ENCODE measurements around the gene CAP2. TPM values are rescaled to one million over a fixed set of nuclear protein-coding genes. Genes with fewer than 3 reads are reported as not detected.

Gene CAP2
- total and polyA plus RNA-seq, 2 donors (not counting 1 experiment from before 2014, with no cell fraction given): 8.6 to 38.1 TPM

DNA sequence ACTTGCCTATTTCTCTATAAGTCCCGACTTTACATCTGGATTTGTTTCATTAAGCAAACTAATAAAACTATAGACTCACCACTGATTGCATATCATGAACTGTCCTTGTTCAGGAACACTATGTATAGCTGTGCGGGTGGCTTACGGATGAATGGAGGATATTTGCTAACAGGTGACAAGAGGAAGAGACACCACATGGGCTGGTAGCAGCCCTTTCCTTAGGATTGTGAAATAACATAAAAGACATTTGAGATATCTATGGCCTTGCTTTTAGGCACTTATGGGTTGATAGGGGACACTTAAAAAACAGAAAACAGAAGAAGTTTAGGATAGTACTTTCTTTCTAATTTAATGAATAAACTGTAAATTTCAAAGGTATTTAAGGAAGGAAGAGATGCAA, 5.0 kb upstream of the CAP2 start:
- H3K4me2 ChIP-seq (ENCODE audit: extremely low read depth, insufficient read depth, low read length): no peak overlapping the region
- H3K27ac ChIP-seq (ENCODE audit: insufficient read depth, low read length): no peak overlapping the region
- H3K36me3 ChIP-seq (ENCODE audit: control insufficient read depth, insufficient read depth, low read length): no peaks in the 10 kb centered on the region
- no peaks in the 10 kb centered on the region for H3K79me2 ChIP-seq (ENCODE audit: control insufficient read depth, insufficient read depth, low read length)
- TF ChIP-seq, protein P1, sequence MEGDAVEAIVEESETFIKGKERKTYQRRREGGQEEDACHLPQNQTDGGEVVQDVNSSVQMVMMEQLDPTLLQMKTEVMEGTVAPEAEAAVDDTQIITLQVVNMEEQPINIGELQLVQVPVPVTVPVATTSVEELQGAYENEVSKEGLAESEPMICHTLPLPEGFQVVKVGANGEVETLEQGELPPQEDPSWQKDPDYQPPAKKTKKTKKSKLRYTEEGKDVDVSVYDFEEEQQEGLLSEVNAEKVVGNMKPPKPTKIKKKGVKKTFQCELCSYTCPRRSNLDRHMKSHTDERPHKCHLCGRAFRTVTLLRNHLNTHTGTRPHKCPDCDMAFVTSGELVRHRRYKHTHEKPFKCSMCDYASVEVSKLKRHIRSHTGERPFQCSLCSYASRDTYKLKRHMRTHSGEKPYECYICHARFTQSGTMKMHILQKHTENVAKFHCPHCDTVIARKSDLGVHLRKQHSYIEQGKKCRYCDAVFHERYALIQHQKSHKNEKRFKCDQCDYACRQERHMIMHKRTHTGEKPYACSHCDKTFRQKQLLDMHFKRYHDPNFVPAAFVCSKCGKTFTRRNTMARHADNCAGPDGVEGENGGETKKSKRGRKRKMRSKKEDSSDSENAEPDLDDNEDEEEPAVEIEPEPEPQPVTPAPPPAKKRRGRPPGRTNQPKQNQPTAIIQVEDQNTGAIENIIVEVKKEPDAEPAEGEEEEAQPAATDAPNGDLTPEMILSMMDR (conservative IDR thresholded peaks at IDR 0.05 in 1 of 2, IDR thresholded peaks at IDR 0.05 in 1 of 2; ENCODE audit: low read depth in 1 of 2, low read length in 2 of 2): no peak
- TF ChIP-seq EZH2 (IDR thresholded peaks at IDR 0.05; ENCODE audit: low read length, missing control alignments): no peak
- no peak for DNase-seq (ENCODE audit: low read depth in 2 of 2)
- H3K27me3 ChIP-seq (ENCODE audit: control insufficient read depth, insufficient read depth, low read length): no peaks in the 10 kb centered on the region
- H3K4me3 ChIP-seq (replicated peaks in 1 of 4; ENCODE audit: control extremely low read depth in 1 of 4, insufficient read depth in 1 of 4, low read depth in 3 of 4, low read length in 4 of 4): no peak overlapping the region
- no peak overlapping the region for H2AFZ ChIP-seq (ENCODE audit: low read length)
- H3K4me1 ChIP-seq (ENCODE audit: control insufficient read depth, extremely low read depth, insufficient read depth, low read length): peaks cover 5% of the 10 kb centered on the region
- H4K20me1 ChIP-seq (ENCODE audit: control insufficient read depth, extremely low read depth, insufficient read depth, low read length): no peaks in the 10 kb centered on the region
- H3K9me3 ChIP-seq (ENCODE audit: control insufficient read depth, insufficient read depth, low read depth, low read length): no peaks in the 10 kb centered on the region
- no peak overlapping the region for H3K9ac ChIP-seq (ENCODE audit: insufficient read depth, low read length)

DNA sequence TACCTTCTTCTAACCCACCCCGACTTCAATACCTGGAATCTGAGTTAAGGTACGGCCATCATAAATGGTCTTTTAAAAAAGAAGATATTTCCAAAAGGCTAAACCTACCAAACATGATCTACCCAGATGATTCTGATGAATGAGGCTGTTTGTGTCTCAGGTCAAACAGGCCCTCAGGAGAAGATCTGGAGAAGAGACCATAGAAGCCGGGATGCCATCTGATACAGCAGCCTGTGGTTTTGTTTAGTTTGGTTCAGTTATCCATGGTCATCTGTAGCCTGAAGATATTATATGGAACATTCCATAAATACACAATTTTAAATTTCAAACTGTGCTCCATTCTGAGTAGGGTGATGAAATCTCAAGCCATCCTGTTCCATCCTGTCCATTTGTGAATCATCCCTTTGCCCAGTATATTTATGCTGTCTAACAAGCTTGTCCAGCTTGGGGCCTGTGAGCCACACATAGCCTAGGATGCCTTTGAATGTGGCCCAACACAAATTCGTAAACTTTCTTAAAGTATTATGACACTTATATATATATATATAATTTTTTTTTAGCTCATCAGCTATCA, 4.0 kb upstream of the CAP2 start:
- Histone ChIP-seq H3K27me3 (ENCODE audit: control insufficient read depth, insufficient read depth, low read length) (no peaks in the 10 kb centered on the region), H3K4me1 (ENCODE audit: control insufficient read depth, extremely low read depth, insufficient read depth, low read length) (peaks cover 5% of the 10 kb centered on the region), H3K36me3 (ENCODE audit: control insufficient read depth, insufficient read depth, low read length) (no peaks in the 10 kb centered on the region), H3K4me3 (replicated peaks in 1 of 4; ENCODE audit: control extremely low read depth in 1 of 4, insufficient read depth in 1 of 4, low read depth in 3 of 4, low read length in 4 of 4) (no peak overlapping the region), H3K79me2 (ENCODE audit: control insufficient read depth, insufficient read depth, low read length) (no peaks in the 10 kb centered on the region), H3K27ac (ENCODE audit: insufficient read depth, low read length) (no peak overlapping the region), H3K9me3 (ENCODE audit: control insufficient read depth, insufficient read depth, low read depth, low read length) (no peaks in the 10 kb centered on the region), H4K20me1 (ENCODE audit: control insufficient read depth, extremely low read depth, insufficient read depth, low read length) (no peaks in the 10 kb centered on the region), H3K9ac (ENCODE audit: insufficient read depth, low read length) (no peak overlapping the region), H3K4me2 (ENCODE audit: extremely low read depth, insufficient read depth, low read length) (no peak overlapping the region), H2AFZ (ENCODE audit: low read length) (no peak overlapping the region)
- DNase-seq (ENCODE audit: low read depth in 2 of 2): peak in 1 of 2 donors; percentile 67
- TF ChIP-seq, protein P1 (conservative IDR thresholded peaks at IDR 0.05 in 1 of 2, IDR thresholded peaks at IDR 0.05 in 1 of 2; ENCODE audit: low read depth in 1 of 2, low read length in 2 of 2): no peak
- TF ChIP-seq EZH2 (IDR thresholded peaks at IDR 0.05; ENCODE audit: low read length, missing control alignments): no peak

DNA sequence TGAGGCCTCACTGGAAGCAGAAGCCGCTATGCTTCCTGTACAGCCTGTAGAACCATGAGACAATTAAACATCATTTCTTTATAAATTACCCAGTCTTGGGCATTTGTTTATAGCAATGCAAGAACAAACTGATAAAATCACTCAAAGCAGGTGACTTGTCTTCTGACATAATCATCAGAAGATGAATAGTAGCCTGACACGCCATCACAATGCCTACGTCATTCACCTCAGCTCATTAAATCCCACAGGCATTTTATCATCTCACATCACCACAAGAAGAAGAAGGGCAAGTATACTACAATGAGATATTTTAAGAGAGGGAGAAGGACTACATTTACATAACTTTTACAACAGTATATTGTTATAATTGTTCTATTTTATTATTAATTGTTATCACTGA, 3.1 kb upstream of the CAP2 start:
- Histone ChIP-seq H2AFZ (ENCODE audit: low read length) (no peak overlapping the region), H3K27ac (ENCODE audit: insufficient read depth, low read length) (no peak overlapping the region), H3K4me1 (ENCODE audit: control insufficient read depth, extremely low read depth, insufficient read depth, low read length) (peaks cover 6% of the 10 kb centered on the region), H3K27me3 (ENCODE audit: control insufficient read depth, insufficient read depth, low read length) (no peaks in the 10 kb centered on the region), H3K79me2 (ENCODE audit: control insufficient read depth, insufficient read depth, low read length) (no peaks in the 10 kb centered on the region), H3K4me2 (ENCODE audit: extremely low read depth, insufficient read depth, low read length) (no peak overlapping the region), H3K36me3 (ENCODE audit: control insufficient read depth, insufficient read depth, low read length) (no peaks in the 10 kb centered on the region), H4K20me1 (ENCODE audit: control insufficient read depth, extremely low read depth, insufficient read depth, low read length) (no peaks in the 10 kb centered on the region), H3K9me3 (ENCODE audit: control insufficient read depth, insufficient read depth, low read depth, low read length) (no peaks in the 10 kb centered on the region), H3K4me3 (replicated peaks in 1 of 4; ENCODE audit: control extremely low read depth in 1 of 4, insufficient read depth in 1 of 4, low read depth in 3 of 4, low read length in 4 of 4) (no peak overlapping the region), H3K9ac (ENCODE audit: insufficient read depth, low read length) (no peak overlapping the region)
- TF ChIP-seq EZH2 (IDR thresholded peaks at IDR 0.05; ENCODE audit: low read length, missing control alignments): no peak
- TF ChIP-seq, protein P1 (conservative IDR thresholded peaks at IDR 0.05 in 1 of 2, IDR thresholded peaks at IDR 0.05 in 1 of 2; ENCODE audit: low read depth in 1 of 2, low read length in 2 of 2): no peak
- DNase-seq (ENCODE audit: low read depth in 2 of 2): no peak
